Lung (tissue), 12 donors: Measurements from ENCODE around the gene ACP3. TPM values are rescaled to one million over a fixed set of nuclear protein-coding genes. Genes with fewer than 3 reads are reported as not detected.
A peak's percentile ranks its signal among the peaks of the same experiment; 100 is the strongest.

Experiments used
- ATAC-seq: fragments of 200-7000 bp; cut with Tn5 transposase; one replicate; pipeline ENCODE4 v1.9.1; 2020; ENCODE audit warnings: moderate number of reproducible peaks; ENCODE audit not compliant: insufficient read depth, low FRiP score
- DNase-seq, 3 donors: peaks; one replicate each; pipeline ENCODE4 v3.0.0-alpha.2; 2013 to 2017
- H3K27ac ChIP-seq, 2 donors: one replicate each; pipeline ENCODE4 v1.5.1; 2013; ENCODE audit warnings: mild to moderate bottlenecking in 2 of 2, moderate library complexity in 2 of 2, control low read depth in 1 of 2, inconsistent platforms in 1 of 2, low read depth in 1 of 2, low read length in 1 of 2
- H3K27me3 ChIP-seq, 3 donors: one replicate each; pipeline ENCODE4 v1.5.1; 2013; ENCODE audit warnings: low read length in 2 of 3; ENCODE audit not compliant: control insufficient read depth in 3 of 3, insufficient read depth in 3 of 3
- H3K36me3 ChIP-seq, 4 donors: one replicate each; pipeline ENCODE4 v1.5.1; 2013; ENCODE audit warnings: low read length in 4 of 4, mild to moderate bottlenecking in 1 of 4, moderate library complexity in 1 of 4; ENCODE audit not compliant: control insufficient read depth in 4 of 4, insufficient read depth in 4 of 4
- H3K4me1 ChIP-seq, 5 donors: one replicate each; pipeline ENCODE4 v1.5.1; 2013; ENCODE audit warnings: low read length in 5 of 5, mild to moderate bottlenecking in 2 of 5, moderate library complexity in 1 of 5; ENCODE audit not compliant: control insufficient read depth in 5 of 5, insufficient read depth in 5 of 5
- H3K4me3 ChIP-seq: one replicate; pipeline ENCODE4 v1.5.1; 2013; ENCODE audit warnings: mild to moderate bottlenecking, control low read depth, moderate library complexity
- H3K9ac ChIP-seq, 2 donors: one replicate each; pipeline ENCODE4 v1.5.1; 2013; ENCODE audit warnings: low read length in 2 of 2, control low read depth in 1 of 2; ENCODE audit not compliant: insufficient read depth in 1 of 2
- H3K9me3 ChIP-seq, 4 donors: one replicate each; pipeline ENCODE4 v1.5.1; 2013; ENCODE audit warnings: low read length in 3 of 4, mild to moderate bottlenecking in 1 of 4, moderate library complexity in 1 of 4; ENCODE audit not compliant: control insufficient read depth in 4 of 4, insufficient read depth in 3 of 4
- CTCF ChIP-seq: IDR thresholded peaks from 2 replicates; pipeline ENCODE4 v1.5.1; 2012; ENCODE audit warnings: mild to moderate bottlenecking; ENCODE audit errors: control extremely low read depth, extremely low read depth
- WGBS, 2 donors: extraction: QIAGEN DNeasy Blood & Tissue Kit; methylation state at CpG; one replicate each; pipeline ENCODE4 v1.1.7; 2013; 5-methylcytosine and 5-hydroxymethylcytosine counted together
- polyA plus RNA-seq, 2 donors: library from polyadenylated mRNA; stranded (reverse); fragments of 200-250 nt; gene quantifications; one replicate each; pipeline ENCODE4 v1.2.1, GENCODE V29; 2013
- total RNA-seq, 2 donors: library from RNA; depleted of rRNA in 1 of 2; stranded (reverse); fragments of >200 nt in 1 of 2; gene quantifications; one replicate each; pipeline ENCODE4 v1.2.1, GENCODE V29; 2014 to 2021
- donor health status: control.
- donor health status: control.
- donor health status: Bipolar disorder and iron deficiency.
- donor health status: healthy.
- donor health status: DM: yes; HTN: yes; CAD: no.

Gene ACP3
- total and polyA plus RNA-seq, 4 donors, result 3.5 to 66.4 (median 14.4) TPM

- DNase-seq (no peak), ATAC-seq (no peak)
- WGBS, 2 donors, result 88 to 91% methylated on average over 6 of the region's 6 CpGs
- Histone ChIP-seq H3K27ac (peak overlapping the region in 1 of 2 donors; percentile 83), H3K4me3 (no peak overlapping the region), H3K9me3 (peaks cover 0 to 2% (median 0%) of the 10 kb centered on the region in 4 donors), H3K27me3 (no peaks in the 10 kb centered on the region), H3K36me3 (peaks cover 0 to 1% (median 0%) of the 10 kb centered on the region in 4 donors), H3K9ac (no peak overlapping the region), H3K4me1 (peaks cover 0 to 5% (median 0%) of the 10 kb centered on the region in 5 donors)
- no peak for TF ChIP-seq CTCF
These were observed 14.9 kb downstream of the ACP3 start for GRCh38 chr3:132332082-132332481.

- peaks cover 0 to 1% (median 0%) of the 10 kb centered on the region in 4 donors for H3K36me3 ChIP-seq
- peaks cover 0 to 2% (median 0%) of the 10 kb centered on the region in 4 donors for H3K9me3 ChIP-seq
- no peak overlapping the region for H3K4me3 ChIP-seq
- TF ChIP-seq CTCF, result no peak
- DNase-seq (peak; percentile 59 to 70 (median 59)), ATAC-seq (no peak)
- WGBS, 2 donors, result 61 to 67% methylated on average over 1 of the region's 1 CpG
- no peak overlapping the region for H3K9ac ChIP-seq
- peaks cover 0 to 5% (median 0%) of the 10 kb centered on the region in 5 donors for H3K4me1 ChIP-seq
- no peaks in the 10 kb centered on the region for H3K27me3 ChIP-seq
- H3K27ac ChIP-seq, result no peak overlapping the region
These were observed 15.3 kb downstream of the ACP3 start for GRCh38 chr3:132332508-132332907.

GRCh38 chr3:132341746-132342145 is 24.5 kb downstream of the ACP3 start:
- DNase-seq (peak in 2 of 3 donors; percentile 11 to 29), ATAC-seq (no peak)
- Histone ChIP-seq H3K27me3 (no peaks in the 10 kb centered on the region), H3K4me3 (no peak overlapping the region), H3K36me3 (peaks cover 0 to 2% (median under 1%) of the 10 kb centered on the region in 4 donors), H3K4me1 (peaks cover 0 to 8% (median 0%) of the 10 kb centered on the region in 5 donors), H3K27ac (no peak overlapping the region), H3K9ac (no peak overlapping the region), H3K9me3 (no peaks in the 10 kb centered on the region)
- WGBS, 2 donors, result 62 to 73% methylated on average over 2 of the region's 2 CpGs
- TF ChIP-seq CTCF, result no peak

- Histone ChIP-seq H3K27ac (no peak overlapping the region), H3K36me3 (peaks cover 0 to 2% (median under 1%) of the 10 kb centered on the region in 4 donors), H3K9me3 (no peaks in the 10 kb centered on the region), H3K4me3 (no peak overlapping the region), H3K9ac (no peak overlapping the region), H3K27me3 (no peaks in the 10 kb centered on the region), H3K4me1 (peaks cover 0 to 12% (median 0%) of the 10 kb centered on the region in 5 donors)
- ATAC-seq, result no peak
- WGBS, 2 donors, result 59 to 76% methylated on average over 5 of the region's 5 CpGs
- TF ChIP-seq CTCF, result no peak
- peak in 2 of 3 donors; percentile 23 to 24 for DNase-seq
These were observed 25.0 kb downstream of the ACP3 start for GRCh38 chr3:132342183-132342582.
